Subcutaneous adipose tissue (tissue), 4 donors: ENCODE data around the gene UGT3A1. TPM values are rescaled to one million over a fixed set of nuclear protein-coding genes. Genes with fewer than 3 reads are reported as not detected.

Experiments used
- CTCF ChIP-seq: fragments of 450-650 bp; IDR thresholded peaks from one replicate; pipeline ENCODE4 v1.5.1; 2016; ENCODE audit warnings: low read depth, mild to moderate bottlenecking, control low read depth, antibody characterized with exemption, moderate library complexity
- total RNA-seq, 4 donors: library from RNA; depleted of rRNA; stranded (reverse); fragments of >200 nt; gene quantifications; one replicate each; pipeline ENCODE4 v1.1.0, GENCODE V29; 2016

UGT3A1 gene
- total RNA-seq, 4 donors from 2014 or later: not detected

- TF ChIP-seq CTCF: no peak
Observed at GRCh38 chr5:35922468-35922867, 68.7 kb downstream of the UGT3A1 start.

- TF ChIP-seq CTCF: no peak
Observed at GRCh38 chr5:35921930-35922329, 69.3 kb downstream of the UGT3A1 start.

- no peak for TF ChIP-seq CTCF
Observed at GRCh38 chr5:35920890-35921289, 70.3 kb downstream of the UGT3A1 start.

- no peak for TF ChIP-seq CTCF
Observed at GRCh38 chr5:35919191-35919590, 72.0 kb downstream of the UGT3A1 start.

GRCh38 chr5:35908814-35909213, 82.4 kb downstream of the UGT3A1 start:
- TF ChIP-seq CTCF: no peak

GRCh38 chr5:35908228-35908627, 83.0 kb downstream of the UGT3A1 start:
- no peak for TF ChIP-seq CTCF

GRCh38 chr5:35904443-35905132, 86.6 kb downstream of the UGT3A1 start:
- TF ChIP-seq CTCF: no peak
